Measurements from ENCODE around the gene RBM15.

Gene RBM15

DNA sequence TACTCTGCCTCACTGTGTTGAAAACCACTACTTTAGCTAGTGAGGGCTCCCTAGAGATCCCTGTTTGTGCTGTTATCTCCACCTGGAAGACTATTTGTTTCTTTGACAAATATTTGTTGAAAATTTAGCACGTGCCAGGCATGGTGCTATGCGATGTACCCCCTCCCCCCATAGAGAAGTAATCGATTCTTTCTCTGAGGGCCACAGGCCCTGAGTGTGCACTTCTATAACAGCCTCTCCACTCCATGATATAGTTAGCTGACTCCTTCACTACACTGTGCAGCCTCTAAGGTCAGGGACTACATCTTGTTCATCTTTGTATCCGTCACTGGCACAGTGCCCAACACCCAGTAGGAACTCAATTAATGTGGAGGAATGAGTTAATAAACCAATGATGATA, 17.3 kb upstream of the RBM15 start:
- no peak for DNase-seq (ENCODE audit: low spot score)

DNA sequence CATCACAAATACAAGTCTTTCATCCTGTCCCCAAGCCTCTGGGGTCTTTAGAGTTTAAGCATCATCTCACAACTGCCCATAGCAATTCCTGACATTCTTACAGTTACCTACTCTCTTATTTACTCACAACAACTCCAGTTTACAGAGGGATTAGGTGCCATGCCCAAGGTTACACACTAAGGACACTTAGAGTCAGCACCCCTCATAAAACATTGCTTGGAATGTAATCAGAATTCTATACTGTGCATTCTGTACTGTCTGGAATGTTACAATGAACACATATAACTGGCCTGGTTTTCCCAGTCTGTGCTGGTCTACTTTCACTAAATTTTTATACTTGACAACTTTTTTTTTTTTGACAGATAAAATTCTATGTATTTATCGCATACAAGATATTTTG, 14.5 kb upstream of the RBM15 start:
- no peak for DNase-seq (ENCODE audit: low spot score)

DNA sequence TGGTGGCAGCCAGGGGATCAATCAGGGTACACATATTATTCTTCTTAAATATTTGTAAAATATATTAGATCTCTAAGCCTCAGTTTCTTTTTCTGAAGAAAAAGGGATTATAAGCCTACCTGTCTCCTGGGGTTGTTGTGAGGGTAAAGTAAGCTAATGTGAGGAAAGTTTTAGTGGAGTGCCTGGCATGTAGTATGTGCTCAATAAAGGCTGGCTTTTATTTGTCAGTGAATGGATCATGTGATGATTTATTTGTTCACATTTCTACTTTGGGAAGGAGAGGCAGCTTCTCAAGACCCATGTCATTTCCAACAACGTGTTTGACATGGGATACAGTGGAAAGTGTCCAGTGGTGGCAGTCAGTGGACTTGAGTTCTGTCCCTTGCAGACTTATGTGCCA, 12.4 kb upstream of the RBM15 start:
- no peak for DNase-seq (ENCODE audit: low spot score)

DNA sequence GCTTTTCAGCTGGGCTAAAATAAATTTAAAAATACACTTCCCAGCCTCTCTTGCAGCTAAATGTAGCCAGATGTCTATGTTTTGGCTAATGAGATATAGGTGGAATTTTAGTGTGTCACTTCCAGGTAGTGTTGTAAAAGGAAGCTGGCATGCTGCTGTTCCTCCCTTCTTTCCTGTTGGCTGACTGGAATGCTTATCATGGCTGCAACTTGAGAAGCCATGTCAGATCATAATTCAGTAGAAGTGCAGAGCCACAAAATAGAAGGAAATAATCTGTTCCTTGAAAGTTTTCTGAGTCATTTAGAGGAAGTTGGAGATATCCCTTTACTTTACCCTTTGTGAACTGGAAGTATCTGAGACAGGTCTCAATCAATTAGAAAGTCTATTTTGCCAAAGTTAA, 10.9 kb upstream of the RBM15 start:
- DNase-seq (ENCODE audit: low spot score), result no peak

DNA sequence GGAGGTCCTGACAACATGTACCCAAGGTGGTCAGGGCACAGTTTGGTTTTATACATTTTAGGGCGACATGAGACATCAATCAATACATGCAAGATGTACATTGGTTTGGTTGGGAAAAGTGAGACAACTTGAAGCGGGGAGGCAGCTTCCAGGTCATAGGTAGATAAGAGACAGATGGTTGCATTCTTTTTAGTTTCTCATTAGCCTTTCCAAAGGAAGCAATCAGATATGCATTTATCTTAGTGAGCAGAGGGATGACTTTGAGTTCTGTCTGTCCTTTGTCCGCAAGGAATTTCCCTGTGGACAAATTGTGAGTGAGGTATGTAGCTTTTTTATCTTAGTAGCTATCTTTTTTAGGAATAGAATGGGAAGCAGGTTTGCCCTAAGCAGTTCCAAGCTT, 10.5 kb upstream of the RBM15 start:
- no peak for DNase-seq (ENCODE audit: low spot score)

DNA sequence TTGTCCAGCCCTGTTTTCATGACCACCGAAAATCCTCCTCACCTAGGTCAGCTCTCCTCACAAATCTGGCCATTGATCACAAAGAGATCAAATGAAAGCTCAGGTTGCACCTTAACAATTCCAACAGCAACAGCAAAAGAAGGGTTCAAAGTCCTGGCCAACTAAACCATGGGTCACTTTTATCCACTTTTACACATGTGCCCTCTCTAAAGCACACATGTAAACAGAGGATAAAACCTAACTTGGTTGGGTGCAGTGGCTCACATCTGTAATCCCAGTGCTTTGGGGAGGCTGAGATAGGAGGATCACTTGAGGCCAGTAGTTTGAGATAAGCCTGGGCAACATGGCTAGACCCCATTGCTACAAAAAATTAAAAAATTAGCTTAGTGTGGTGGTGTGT, 3.9 kb upstream of the RBM15 start:
- no peak for DNase-seq (ENCODE audit: low spot score)

DNA sequence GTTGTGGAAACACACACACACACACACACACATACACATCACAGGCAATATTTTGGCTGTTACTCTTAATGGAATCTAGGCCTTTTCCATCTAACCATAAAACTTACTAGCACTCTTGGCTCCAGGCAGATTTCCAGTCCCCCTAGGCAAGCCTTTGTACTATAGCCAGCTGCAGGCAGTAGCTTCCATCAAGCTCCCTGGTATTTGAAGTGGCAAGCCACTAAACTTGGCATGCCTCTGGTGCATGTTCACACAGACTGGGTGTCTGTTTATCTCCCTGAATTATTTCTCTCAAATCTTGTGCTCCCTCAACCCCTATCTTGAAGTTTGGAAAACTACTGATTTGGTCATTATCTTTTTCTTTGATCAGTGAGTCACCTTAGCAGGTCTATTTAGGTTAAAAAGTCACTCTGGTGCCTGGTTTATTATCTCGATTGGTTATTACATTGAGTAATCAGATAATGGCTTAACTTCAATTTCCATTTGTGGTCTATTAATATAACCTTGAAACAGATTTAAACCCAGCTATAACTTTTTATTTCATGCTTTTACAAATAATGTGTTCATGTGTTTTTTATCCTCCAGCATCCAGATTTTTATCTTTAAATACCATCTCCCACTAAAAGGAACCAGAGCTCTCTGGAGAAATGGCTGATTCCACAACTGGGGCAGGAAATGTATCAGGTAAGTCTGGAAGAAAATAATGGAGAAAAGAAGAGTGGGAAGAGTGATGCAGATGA, 2.7 kb upstream of the RBM15 start:
- DNase-seq (ENCODE audit: low spot score), result no peak

DNA sequence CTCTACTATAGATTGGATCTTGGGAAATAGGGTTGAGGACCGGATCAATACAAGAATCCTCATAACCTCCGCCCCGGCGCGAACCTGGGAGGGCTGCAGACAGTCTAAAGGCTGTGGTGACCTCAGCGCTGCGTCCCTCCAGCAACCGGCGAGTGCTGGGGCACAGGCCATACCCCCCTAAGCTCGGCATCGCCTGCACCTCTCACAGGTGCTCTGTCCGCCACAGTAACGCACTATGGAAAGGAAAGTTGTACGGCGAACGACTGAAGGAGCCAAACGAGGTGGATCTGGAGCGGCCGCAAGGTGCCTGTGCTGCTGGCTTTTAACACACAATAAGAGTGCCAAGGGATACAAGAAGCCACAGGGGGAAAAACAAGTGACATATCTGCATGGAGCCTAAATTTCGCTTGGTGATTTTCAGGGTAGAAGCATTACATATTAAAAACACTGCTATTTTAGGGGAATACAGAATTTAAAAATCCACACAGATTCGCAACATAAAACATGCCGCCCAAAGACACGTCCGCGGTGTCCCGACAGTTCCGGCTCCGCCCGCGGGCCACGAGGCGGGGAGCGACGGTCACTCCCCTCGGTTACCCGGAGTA, 1.4 kb upstream of the RBM15 start:
- DNase-seq (ENCODE audit: low spot score), result peak; percentile 70

DNA sequence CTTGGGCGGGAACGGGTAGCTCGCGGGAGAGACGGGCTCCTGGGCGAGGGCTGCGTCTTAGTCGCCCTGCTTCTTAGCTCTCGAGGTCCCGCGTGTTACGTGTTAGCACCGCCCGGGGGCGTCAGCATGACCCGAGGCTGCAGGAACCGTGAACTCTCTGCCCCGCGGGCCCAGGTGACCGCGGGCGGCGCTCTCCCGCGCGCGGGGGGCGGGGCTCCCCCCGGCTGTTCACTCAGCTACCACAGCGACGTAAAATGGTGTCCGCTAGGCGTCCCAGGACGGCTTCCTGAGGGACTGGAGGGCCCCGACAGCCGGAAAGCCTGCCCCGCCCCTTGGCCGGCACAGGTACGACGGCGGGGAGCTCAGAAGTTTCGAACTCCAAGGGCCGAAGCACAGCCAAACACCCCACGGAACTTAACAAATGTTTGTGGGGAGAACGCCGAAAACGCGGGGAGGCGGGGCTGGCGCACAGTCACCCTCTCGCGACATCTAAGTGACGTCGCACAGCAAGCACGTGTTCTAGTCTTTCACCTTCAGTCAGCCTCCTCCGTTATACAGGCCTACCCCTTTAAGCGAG, 780 bp upstream of the RBM15 start:
- DNase-seq (ENCODE audit: low spot score), result peak; percentile 96

DNA sequence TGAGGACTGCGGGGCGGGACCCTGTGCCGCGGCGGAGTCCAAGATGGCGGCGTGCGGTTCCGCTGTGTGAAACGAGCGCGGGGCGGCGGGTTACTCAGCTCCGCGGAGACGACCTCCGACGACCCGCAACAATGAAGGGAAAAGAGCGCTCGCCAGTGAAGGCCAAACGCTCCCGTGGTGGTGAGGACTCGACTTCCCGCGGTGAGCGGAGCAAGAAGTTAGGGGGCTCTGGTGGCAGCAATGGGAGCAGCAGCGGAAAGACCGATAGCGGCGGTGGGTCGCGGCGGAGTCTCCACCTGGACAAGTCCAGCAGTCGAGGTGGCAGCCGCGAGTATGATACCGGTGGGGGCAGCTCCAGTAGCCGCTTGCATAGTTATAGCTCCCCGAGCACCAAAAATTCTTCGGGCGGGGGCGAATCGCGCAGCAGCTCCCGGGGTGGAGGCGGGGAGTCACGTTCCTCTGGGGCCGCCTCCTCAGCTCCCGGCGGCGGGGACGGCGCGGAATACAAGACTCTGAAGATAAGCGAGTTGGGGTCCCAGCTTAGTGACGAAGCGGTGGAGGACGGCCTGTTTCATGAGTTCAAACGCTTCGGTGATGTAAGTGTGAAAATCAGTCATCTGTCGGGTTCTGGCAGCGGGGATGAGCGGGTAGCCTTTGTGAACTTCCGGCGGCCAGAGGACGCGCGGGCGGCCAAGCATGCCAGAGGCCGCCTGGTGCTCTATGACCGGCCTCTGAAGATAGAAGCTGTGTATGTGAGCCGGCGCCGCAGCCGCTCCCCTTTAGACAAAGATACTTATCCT, 430 bp downstream of the RBM15 start:
- DNase-seq (ENCODE audit: low spot score), result no peak

DNA sequence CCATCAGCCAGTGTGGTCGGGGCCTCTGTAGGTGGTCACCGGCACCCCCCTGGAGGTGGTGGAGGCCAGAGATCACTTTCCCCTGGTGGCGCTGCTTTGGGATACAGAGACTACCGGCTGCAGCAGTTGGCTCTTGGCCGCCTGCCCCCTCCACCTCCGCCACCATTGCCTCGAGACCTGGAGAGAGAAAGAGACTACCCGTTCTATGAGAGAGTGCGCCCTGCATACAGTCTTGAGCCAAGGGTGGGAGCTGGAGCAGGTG, 961 bp downstream of the RBM15 start:
- no peak for DNase-seq (ENCODE audit: low spot score)

DNA sequence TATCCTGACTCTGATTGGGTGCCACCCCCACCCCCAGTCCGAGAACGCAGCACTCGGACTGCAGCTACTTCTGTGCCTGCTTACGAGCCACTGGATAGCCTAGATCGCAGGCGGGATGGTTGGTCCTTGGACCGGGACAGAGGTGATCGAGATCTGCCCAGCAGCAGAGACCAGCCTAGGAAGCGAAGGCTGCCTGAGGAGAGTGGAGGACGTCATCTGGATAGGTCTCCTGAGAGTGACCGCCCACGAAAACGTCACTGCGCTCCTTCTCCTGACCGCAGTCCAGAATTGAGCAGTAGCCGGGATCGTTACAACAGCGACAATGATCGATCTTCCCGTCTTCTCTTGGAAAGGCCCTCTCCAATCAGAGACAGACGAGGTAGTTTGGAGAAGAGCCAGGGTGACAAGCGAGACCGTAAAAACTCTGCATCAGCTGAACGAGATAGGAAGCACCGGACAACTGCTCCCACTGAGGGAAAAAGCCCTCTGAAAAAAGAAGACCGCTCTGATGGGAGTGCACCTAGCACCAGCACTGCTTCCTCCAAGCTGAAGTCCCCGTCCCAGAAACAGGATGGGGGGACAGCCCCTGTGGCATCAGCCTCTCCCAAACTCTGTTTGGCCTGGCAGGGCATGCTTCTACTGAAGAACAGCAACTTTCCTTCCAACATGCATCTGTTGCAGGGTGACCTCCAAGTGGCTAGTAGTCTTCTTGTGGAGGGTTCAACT, 2.1 kb downstream of the RBM15 start:
- no peak for DNase-seq (ENCODE audit: low spot score)

DNA sequence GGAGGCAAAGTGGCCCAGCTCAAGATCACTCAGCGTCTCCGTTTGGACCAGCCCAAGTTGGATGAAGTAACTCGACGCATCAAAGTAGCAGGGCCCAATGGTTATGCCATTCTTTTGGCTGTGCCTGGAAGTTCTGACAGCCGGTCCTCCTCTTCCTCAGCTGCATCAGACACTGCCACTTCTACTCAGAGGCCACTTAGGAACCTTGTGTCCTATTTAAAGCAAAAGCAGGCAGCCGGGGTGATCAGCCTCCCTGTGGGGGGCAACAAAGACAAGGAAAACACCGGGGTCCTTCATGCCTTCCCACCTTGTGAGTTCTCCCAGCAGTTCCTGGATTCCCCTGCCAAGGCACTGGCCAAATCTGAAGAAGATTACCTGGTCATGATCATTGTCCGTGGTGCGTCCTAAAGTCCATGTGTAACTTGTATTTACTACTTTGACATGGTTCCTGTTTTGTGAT, 2.7 kb downstream of the RBM15 start:
- no peak for DNase-seq (ENCODE audit: low spot score)

DNA sequence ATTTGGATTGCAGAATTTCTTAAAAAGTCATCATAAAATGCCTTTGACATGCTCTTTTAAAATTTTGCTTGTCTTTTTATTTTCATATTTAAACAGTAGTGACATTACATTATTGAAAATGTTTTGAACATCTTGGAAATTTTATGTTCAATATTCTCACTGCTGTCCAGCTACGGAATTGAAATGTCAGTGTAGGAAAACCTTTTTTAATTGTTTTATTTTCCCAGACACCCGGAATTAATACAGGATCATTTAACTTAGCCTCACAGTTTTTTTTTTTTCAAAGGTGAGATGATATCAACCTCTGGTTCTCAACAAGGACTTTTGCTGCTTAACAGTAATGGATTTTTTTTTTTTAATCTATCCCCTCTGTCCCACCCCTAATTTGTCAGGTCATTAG, 4.1 kb downstream of the RBM15 start:
- no peak for DNase-seq (ENCODE audit: low spot score)

DNA sequence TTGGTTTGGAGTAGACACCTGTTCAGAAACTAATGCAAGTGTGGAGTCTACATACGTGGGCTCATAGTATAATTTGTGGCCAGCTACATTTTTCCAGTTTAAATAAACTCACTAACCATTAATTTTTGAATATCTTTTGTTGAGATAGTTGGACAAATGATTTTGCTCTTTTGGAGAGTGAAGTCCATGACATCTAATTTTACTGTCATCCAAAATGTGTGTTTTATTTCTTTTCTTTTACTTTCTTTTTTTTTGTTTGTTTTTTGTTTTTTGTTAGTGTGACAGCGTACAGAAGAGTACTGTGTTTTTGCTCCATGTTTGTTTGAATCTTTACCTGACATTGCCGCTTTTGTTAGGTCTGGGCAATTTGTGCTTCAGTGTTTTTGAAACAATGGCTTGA, 5.0 kb downstream of the RBM15 start:
- no peak for DNase-seq (ENCODE audit: low spot score)

DNA sequence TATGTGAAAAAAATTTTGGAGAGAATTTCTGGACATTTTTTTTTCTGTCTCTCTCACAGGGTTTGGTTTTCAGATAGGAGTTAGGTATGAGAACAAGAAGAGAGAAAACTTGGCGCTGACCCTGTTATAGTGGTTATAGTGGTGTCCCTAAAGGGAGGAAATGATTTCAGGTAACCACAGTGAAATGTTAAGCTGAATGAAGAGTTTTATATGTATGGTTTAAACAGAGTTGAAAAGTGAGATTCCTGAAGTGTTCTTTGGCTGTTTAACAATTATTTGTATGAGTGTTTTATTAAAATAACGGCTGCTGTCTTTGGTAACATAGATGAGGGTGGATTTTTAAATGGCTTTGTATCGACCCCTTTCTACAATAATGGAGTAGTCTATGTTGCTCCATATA, 6.3 kb downstream of the RBM15 start:
- no peak for DNase-seq (ENCODE audit: low spot score)

DNA sequence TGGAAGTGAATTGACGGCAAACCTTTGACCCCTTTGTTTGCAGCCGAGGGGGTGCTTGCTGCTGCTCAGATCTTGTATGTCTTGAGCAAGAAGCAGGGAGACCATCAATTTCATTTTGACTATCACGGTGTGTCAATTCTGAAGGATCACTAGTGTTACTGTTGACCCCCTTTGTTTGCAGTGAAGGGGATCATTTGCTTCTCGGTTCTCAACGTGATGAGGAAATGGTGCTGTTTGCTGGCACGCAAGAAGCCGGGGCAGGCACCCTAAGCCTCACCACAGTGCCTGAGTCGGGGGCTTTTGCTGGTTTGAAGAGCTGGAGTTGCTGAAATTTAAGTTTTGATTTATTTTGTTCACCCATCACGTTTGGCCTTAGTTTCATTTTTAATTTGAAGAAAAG, 7.5 kb downstream of the RBM15 start:
- no peak for DNase-seq (ENCODE audit: low spot score)

DNA sequence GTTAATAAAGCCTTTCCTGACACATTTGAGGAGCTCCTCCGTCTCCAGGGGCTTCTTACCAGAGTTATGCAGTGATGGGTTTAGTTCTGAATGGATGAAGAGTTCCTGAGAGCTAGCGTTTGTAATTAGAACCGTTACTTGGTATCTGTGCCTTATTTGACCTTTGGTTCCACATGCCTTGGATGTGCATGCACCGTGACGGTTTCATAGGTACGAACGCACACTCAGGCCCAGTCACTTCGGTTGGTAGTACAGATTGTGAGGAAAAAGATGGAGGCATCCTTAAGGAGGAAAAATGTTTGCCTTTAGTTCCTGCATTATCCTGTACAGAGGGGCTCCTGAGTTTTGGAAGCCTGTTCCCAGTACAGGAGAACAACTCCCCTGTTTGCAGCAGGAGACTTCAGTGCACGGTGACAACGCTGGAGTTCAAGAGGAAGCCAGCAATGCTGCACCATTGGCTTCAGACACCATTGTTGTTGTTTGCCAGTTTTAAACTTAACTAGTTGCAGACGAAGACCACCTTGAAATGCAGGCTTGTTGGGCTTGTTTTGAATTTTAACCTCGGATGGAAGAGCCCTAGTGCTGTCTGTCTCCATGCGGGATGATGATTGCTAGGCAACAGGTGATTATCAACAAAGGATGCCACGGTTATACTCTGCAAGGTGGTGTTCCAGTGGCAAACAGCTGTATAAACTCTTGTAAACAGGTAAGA, 8.2 kb downstream of the RBM15 start:
- no peak for DNase-seq (ENCODE audit: low spot score)

DNA sequence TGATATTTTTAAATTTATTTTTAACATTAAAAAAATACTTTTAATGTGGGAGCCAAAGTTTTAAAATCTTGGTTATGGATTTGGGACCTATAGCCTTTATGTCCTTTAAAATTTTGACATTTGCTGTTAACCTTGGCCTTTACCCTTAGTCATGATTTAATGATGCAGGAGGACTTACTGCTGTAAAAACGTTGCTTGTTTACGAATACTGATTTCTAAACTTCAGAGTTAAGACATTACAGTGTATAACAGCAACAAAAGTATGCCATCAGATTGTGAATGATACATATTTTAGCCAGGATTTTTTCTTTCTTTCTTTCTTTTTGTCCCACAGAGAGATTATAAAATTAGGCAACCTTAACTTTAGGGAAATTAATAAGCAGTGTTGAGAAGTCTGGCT, 8.9 kb downstream of the RBM15 start:
- DNase-seq (ENCODE audit: low spot score), result no peak

DNA sequence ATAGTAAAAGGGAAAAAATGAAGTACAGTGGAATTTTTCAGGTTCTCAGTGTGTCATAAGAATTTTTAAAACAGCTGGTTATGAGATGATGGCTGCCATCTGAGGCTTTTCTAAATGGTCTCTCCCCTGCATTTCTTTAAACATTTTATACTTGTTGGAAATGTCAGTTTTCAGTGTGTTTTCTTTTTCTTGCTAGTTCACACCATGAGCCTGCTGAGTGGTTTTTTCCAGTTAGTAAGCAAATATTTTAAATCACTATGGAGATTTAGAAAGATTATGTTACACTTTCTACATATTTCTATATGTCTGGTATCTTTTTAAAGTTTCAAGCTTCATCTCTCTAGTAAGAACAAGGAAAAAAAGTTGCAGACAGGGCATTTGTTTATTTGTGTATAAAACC, 9.6 kb downstream of the RBM15 start:
- DNase-seq (ENCODE audit: low spot score), result no peak

DNA sequence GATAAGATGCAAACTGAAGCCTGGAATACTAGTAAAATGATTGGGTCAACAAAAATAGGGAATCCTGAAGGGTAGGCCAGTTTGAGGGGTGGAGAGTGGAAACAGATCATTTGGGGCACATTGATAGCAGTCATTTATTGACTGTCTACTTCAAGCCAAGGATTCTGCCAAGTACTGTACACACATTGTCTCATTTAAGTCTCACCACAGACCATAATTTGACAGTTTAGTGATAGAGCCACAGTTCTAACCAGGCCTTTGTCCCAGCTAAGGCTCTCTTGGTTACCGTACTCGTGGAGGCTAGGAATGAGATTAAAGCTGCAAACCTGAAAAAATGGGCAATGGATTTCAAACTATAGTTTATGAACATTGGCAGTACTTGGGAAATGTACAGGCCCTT, 11.2 kb downstream of the RBM15 start:
- DNase-seq (ENCODE audit: low spot score), result no peak

DNA sequence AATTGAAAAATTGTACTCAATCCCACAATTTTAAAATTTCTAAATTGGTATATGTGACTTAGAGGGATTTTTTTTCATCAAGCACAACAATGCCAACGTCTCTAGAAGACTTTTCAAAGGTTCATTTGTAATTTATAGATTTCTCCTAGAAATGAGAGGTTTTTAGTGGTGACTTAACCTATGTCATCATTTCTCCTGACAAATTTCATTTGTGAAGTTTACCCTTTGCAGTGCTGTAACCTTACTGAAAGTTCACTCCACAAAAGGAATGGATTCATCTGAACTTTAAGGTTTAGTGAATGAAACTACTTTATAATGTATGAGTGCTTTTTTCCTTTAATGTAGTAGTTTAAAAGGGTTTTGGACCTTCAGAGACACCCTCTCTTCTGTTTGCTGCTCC, 16.1 kb downstream of the RBM15 start:
- DNase-seq (ENCODE audit: low spot score), result no peak
